K562 (cell line): ENCODE data around the gene COG6. TPM values are rescaled to one million over a fixed set of nuclear protein-coding genes. Genes with fewer than 3 reads are reported as not detected.
A peak's percentile ranks its signal among the peaks of the same experiment; 100 is the strongest.

ENCODE experiments used
- ATAC-seq: fragments of 200-7000 bp; cut with Tn5 transposase; 3 replicates; pipeline ENCODE4 v1.9.1; 2020; ENCODE audit warnings: moderate library complexity
- BruUV-seq: library from RNA; stranded (reverse); fragments of 400-500 nt; replicated peaks from 2 replicates; lab custom pipeline; 2021; lab: Mats Ljungman, UMichigan
- CTCF ChIA-PET: fragments of 300-600 bp; formaldehyde crosslinking; extraction: SDS; loops from one replicate; lab custom pipeline; 2021; ENCODE audit warnings: low intra/inter-chr PET ratio; lab: Yijun Ruan, JAX
- POLR2A ChIA-PET: fragments of 300-600, 350-650 bp; sonication (Branson Sonifier 250); formaldehyde crosslinking; extraction: SDS; loops from one replicate; lab custom pipeline; 2021; ENCODE audit warnings: antibody characterized with exemption, inconsistent platforms; lab: Yijun Ruan, JAX
- DNase-seq, 4 experiments: peaks; one replicate each; pipeline versions ENCODE4 v3.0.0 to v3.0.0-alpha.2; 2011 to 2018; ENCODE audit warnings: low spot score in 3 of 4, mixed read lengths in 3 of 4; ENCODE audit errors: extremely low read depth in 1 of 4
- FAIRE-seq: peaks from 2 replicates; lab custom pipeline; 2011; peaks lifted over from hg19 to GRCh38; lab: Jason Lieb, UNC
- H2AFZ ChIP-seq: 2 replicates; pipeline ENCODE4 v1.6.0; 2011; ENCODE audit warnings: low read depth, low read length, control low read depth, inconsistent platforms
- H3K27ac ChIP-seq: fragments of 200-600 bp; 3 replicates; pipeline ENCODE4 v1.8.0; 2011; ENCODE audit warnings: low read depth, mild to moderate bottlenecking, control low read depth, inconsistent platforms, low read length, moderate library complexity, mixed read lengths; ENCODE audit errors: extremely low read depth
- H3K27me3 ChIP-seq, 2 experiments: fragments of 300-600 bp in 1 of 2; 2 replicates in 1 of 2; 3 replicates in 1 of 2; pipeline versions ENCODE4 v1.6.0 to v1.8.0; 2011; ENCODE audit warnings: inconsistent platforms in 2 of 2, low read length in 2 of 2, mild to moderate bottlenecking in 1 of 2, mixed read lengths in 1 of 2, moderate library complexity in 1 of 2; ENCODE audit not compliant: control insufficient read depth in 2 of 2, insufficient read depth in 2 of 2
- H3K36me3 ChIP-seq: fragments of 300-600 bp; 3 replicates; pipeline ENCODE4 v1.8.0; 2011; ENCODE audit warnings: mild to moderate bottlenecking, low read length, inconsistent platforms; ENCODE audit not compliant: control insufficient read depth, insufficient read depth
- H3K4me1 ChIP-seq, 2 experiments: fragments of 200-600 bp in 1 of 2; replicated peaks in 1 of 2; 2 replicates in 1 of 2; 3 replicates in 1 of 2; pipeline versions ENCODE4 v1.5.1 to v1.8.0; 2011; ENCODE audit warnings: inconsistent platforms in 2 of 2, low read length in 2 of 2, mild to moderate bottlenecking in 1 of 2, mixed read lengths in 1 of 2, moderate library complexity in 1 of 2; ENCODE audit not compliant: control insufficient read depth in 2 of 2, insufficient read depth in 2 of 2
- H3K4me2 ChIP-seq: 2 replicates; pipeline ENCODE4 v1.6.1; 2011; ENCODE audit warnings: low read length, control low read depth, inconsistent platforms, mixed read lengths; ENCODE audit not compliant: insufficient read depth
- H3K4me3 ChIP-seq: fragments of 200-600 bp; sonication (generic), shearing (Covaris generic); 2 replicates; pipeline ENCODE4 v1.5.1; 2016; ENCODE audit warnings: control low read depth, inconsistent platforms
- H3K79me2 ChIP-seq: fragments of 200-600 bp; 3 replicates; pipeline ENCODE4 v1.8.0; 2011; ENCODE audit warnings: low read length, inconsistent platforms; ENCODE audit not compliant: control insufficient read depth, insufficient read depth
- H3K9ac ChIP-seq, 2 experiments: 2 replicates each; pipeline versions ENCODE4 v1.6.0 to v1.6.1; 2011; ENCODE audit warnings: low read depth in 2 of 2, low read length in 2 of 2, control low read depth in 1 of 2, inconsistent platforms in 1 of 2, mild to moderate bottlenecking in 1 of 2, mixed read lengths in 1 of 2; ENCODE audit not compliant: insufficient read depth in 1 of 2
- H3K9me1 ChIP-seq: one replicate; pipeline ENCODE4 v1.6.0; 2011; ENCODE audit warnings: inconsistent platforms, mild to moderate bottlenecking, low read length, moderate library complexity; ENCODE audit not compliant: control insufficient read depth, insufficient read depth
- H3K9me3 ChIP-seq: replicated peaks from 2 replicates; pipeline ENCODE4 v1.5.1; 2011; ENCODE audit warnings: low read depth, low read length, inconsistent platforms; ENCODE audit not compliant: control insufficient read depth, insufficient read depth
- H4K20me1 ChIP-seq: replicated peaks from 2 replicates; pipeline ENCODE4 v1.6.1; 2011; ENCODE audit warnings: low read length, inconsistent platforms, mixed read lengths; ENCODE audit not compliant: control insufficient read depth, insufficient read depth
- C11orf30 ChIP-seq: fragments of 450-650 bp; IDR thresholded peaks from 2 replicates; pipeline ENCODE4 v1.6.1; 2016; ENCODE audit warnings: low read depth, mild to moderate bottlenecking
- SFPQ ChIP-seq: fragments of 200-400 bp; formaldehyde crosslinking; IDR thresholded peaks from 2 replicates; pipeline ENCODE4 v1.6.1; 2017; ENCODE audit warnings: mild to moderate bottlenecking, low read depth, low read length, moderate library complexity
- ZNF134 ChIP-seq: fragments of 250-450 bp; sonication (Bioruptor Pico); conservative IDR thresholded peaks from 2 replicates; pipeline ENCODE4 v1.4.0; 2020
- ZNF316 ChIP-seq: fragments of 450-650 bp; IDR thresholded peaks from 2 replicates; pipeline ENCODE4 v1.6.1; 2016
- WGBS: fragments of 100-300 bp; shearing (Covaris generic); methylation state at CpG from one replicate; pipeline ENCODE4 v1.1.6; 2016; ENCODE audit warnings: low coverage, mixed read lengths; ENCODE audit not compliant: insufficient coverage; ENCODE audit errors: missing lambda C conversion rate; 5-methylcytosine and 5-hydroxymethylcytosine counted together
- in situ Hi-C: fragments of 300-500 bp; cut with MboI; formaldehyde crosslinking; loops from 4 replicates; pipeline ENCODE4 v1.15.0; 2018; ENCODE audit warnings: inconsistent platforms, mixed read lengths
- intact Hi-C: fragments of 100-400 bp; cut with micrococcal nuclease; formaldehyde crosslinking; loops from 2 replicates; pipeline ENCODE4 v1.14.2; 2022
- polyA plus RNA-seq, 8 experiments: library from polyadenylated mRNA; depleted of rRNA in 4 of 8; stranded (reverse) in 5 of 8; unstranded in 3 of 8; fragments of >200 nt; fragmentation: Nextera tagmentation in 2 of 8; fragmentation: Illumina TruSeq in 1 of 8; extraction: Ambion mirVana in 2 of 8; extraction: Trizol in 1 of 8; gene quantifications; 2 replicates each; pipeline versions ENCODE4 v1.2.1 to v1.2.3, GENCODE V29; 2011 to 2014; ENCODE audit warnings: inconsistent platforms in 1 of 8, missing spikeins in 1 of 8
- total RNA-seq, 7 experiments: library from RNA; depleted of rRNA in 6 of 7; stranded (reverse); fragments of >200 nt in 6 of 7; fragmentation: Illumina TruSeq in 2 of 7; extraction: Trizol in 2 of 7; gene quantifications; 2 replicates each; pipeline versions ENCODE4 v1.2.1 to v1.2.3, GENCODE V29; 2011 to 2021; ENCODE audit warnings: low replicate concordance in 1 of 7

Gene COG6
- total and polyA plus RNA-seq, 9 of the 15 experiments (the other 6 are each of a cell fraction or from before 2014, with no cell fraction given), result 2.6 to 20.9 (median 9.6) TPM

GRCh38 chr13:39632994-39633393, 22.5 kb upstream of the COG6 start:
- Histone ChIP-seq H2AFZ (no peak overlapping the region), H4K20me1 (no peaks in the 10 kb centered on the region), H3K79me2 (no peaks in the 10 kb centered on the region), H3K4me1 (no peaks in the 10 kb centered on the region; a peak in 1 of 5 replicates), H3K9ac (no peak overlapping the region), H3K27me3 (no peaks in the 10 kb centered on the region; a peak in 1 of 5 replicates), H3K9me1 (no peaks in the 10 kb centered on the region), H3K4me3 (no peak overlapping the region), H3K36me3 (no peaks in the 10 kb centered on the region), H3K4me2 (no peak overlapping the region), H3K9me3 (no peaks in the 10 kb centered on the region), H3K27ac (no peak overlapping the region)
- CTCF ChIA-PET, result no interaction called here
- intact Hi-C loops, result no loop called here
- FAIRE-seq, result no peak
- POLR2A ChIA-PET, result no interaction called here
- in situ Hi-C loops, result no loop called here
- BruUV-seq, result no TSS peak
- TF ChIP-seq ZNF134 (CRISPR knock-in tag) (no peak), ZNF316 (peak; percentile 34; the same call in 1 of the 2 replicates)
- no peak for DNase-seq
- no peak for ATAC-seq

DNA sequence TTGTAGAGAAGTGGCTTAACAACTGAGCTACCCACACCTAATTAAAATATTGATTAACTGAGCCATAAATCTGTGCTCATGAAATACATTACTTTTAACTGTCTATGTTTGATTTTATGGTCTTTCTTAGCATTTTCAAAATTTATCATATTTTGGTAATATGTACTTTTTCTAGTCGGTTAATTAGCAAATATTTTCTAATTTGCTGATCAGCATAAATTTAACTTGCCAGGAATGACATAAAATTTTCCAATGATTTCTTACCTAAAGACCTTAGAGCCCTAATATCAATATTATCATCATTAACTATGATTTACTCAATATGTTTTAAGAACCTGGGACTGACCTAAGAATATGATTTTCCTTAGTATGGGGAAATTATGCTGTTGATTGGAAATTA, 19.9 kb upstream of the COG6 start:
- TF ChIP-seq ZNF316, result peak; percentile 67
- TF ChIP-seq SFPQ, result no peak
- TF ChIP-seq C11orf30, result peak; percentile 48; the same call in 1 of the 2 replicates
- Histone ChIP-seq H2AFZ (no peak overlapping the region), H3K27ac (no peak overlapping the region), H3K4me1 (no peaks in the 10 kb centered on the region; a peak in 1 of 5 replicates), H4K20me1 (no peaks in the 10 kb centered on the region), H3K9me3 (no peaks in the 10 kb centered on the region), H3K27me3 (no peaks in the 10 kb centered on the region; a peak in 1 of 5 replicates), H3K4me3 (no peak overlapping the region), H3K9me1 (no peaks in the 10 kb centered on the region), H3K9ac (no peak overlapping the region), H3K36me3 (no peaks in the 10 kb centered on the region), H3K79me2 (no peaks in the 10 kb centered on the region), H3K4me2 (no peak overlapping the region)
- ATAC-seq, result no peak
- no peak for DNase-seq
- 0% methylated on average over 1 of the region's 1 CpG for WGBS
- in situ Hi-C loops, result no loop called here
- POLR2A ChIA-PET, result no interaction called here
- intact Hi-C loops, result no loop called here
- no TSS peak for BruUV-seq
- CTCF ChIA-PET, result no interaction called here
- FAIRE-seq, result no peak
